Measurements from ENCODE around the gene FBLN5.
A peak's percentile ranks its signal among the peaks of the same experiment; 100 is the strongest.

FBLN5 gene

DNA sequence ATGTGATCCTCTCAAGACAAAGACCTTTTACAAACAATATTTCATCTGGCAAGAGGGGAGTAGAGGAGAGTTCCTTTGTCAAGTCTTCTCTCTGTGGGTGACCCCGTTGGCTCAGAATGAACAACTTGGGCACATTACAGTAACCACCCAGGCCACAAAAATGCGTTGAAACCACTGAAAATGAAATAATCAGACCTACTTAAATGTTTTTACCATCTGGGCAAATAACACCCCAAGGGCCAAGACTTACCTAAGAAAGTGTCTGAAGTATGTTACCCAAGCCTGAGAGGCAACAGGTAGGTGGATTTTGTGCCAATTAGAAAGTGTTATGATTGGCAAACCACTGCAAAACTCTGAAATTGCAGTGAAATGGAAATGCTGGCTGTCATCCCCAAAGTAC, 81.4 kb downstream of the FBLN5 start:
- H2AFZ ChIP-seq (ENCODE audit: low read length), result no peak overlapping the region
- H4K8ac ChIP-seq (ENCODE audit: low read depth, low read length), result no peak overlapping the region
- H2BK120ac ChIP-seq (ENCODE audit: low read depth, low read length), result no peak overlapping the region
- no peak overlapping the region for H3K27ac ChIP-seq (replicated peaks; ENCODE audit: low read length)
- H2BK12ac ChIP-seq (ENCODE audit: low read length), result no peak overlapping the region
- no peak overlapping the region for H2BK15ac ChIP-seq (ENCODE audit: low read length)
- DNase-seq (ENCODE audit: low spot score), result no peak
- H3K9me3 ChIP-seq (replicated peaks in 1 of 2; ENCODE audit: control insufficient read depth in 2 of 2, insufficient read depth in 1 of 2, low read depth in 1 of 2, low read length in 2 of 2), result no peaks in the 10 kb centered on the region
- no peak overlapping the region for H3K4me3 ChIP-seq (ENCODE audit: low read length in 2 of 2)
- H3K4me1 ChIP-seq (ENCODE audit: control insufficient read depth in 2 of 2, insufficient read depth in 1 of 2, low read depth in 1 of 2, low read length in 2 of 2), result no peaks in the 10 kb centered on the region
- no peaks in the 10 kb centered on the region for H3K79me1 ChIP-seq (ENCODE audit: low read depth, low read length)
- no peak overlapping the region for H3K14ac ChIP-seq (ENCODE audit: low read length)
- WGBS, 2 donors (ENCODE audit: extremely low coverage in 2 of 2, insufficient read length in 2 of 2, insufficient replicate concordance in 1 of 2), result no CpG with 5 or more reads among the region's 2 CpGs
- peaks cover 0 to 6% (median 0%) of the 10 kb centered on the region in 3 experiments for H3K27me3 ChIP-seq (ENCODE audit: control insufficient read depth in 3 of 3, insufficient read depth in 3 of 3, low read depth in 1 of 3, low read length in 3 of 3)
- H4K91ac ChIP-seq (ENCODE audit: low read depth, low read length, poor library complexity), result no peak overlapping the region
- no peak overlapping the region for H2AK5ac ChIP-seq (ENCODE audit: low read depth, low read length)
- H3K9ac ChIP-seq (ENCODE audit: low read depth, low read length, poor library complexity), result no peak overlapping the region
- no peak overlapping the region for H3K23ac ChIP-seq (ENCODE audit: low read depth, low read length, poor library complexity)
- H3K4ac ChIP-seq (ENCODE audit: low read length), result no peak overlapping the region
- no peak overlapping the region for H3K4me2 ChIP-seq (ENCODE audit: insufficient read depth, low read length, poor library complexity, severe bottlenecking)
- H2BK5ac ChIP-seq (ENCODE audit: low read length), result no peak overlapping the region
- no peaks in the 10 kb centered on the region for H3K36me3 ChIP-seq (replicated peaks in 1 of 2; ENCODE audit: control insufficient read depth in 2 of 2, insufficient read depth in 2 of 2, low read length in 2 of 2)
- H3K18ac ChIP-seq (ENCODE audit: low read length), result no peak overlapping the region

DNA sequence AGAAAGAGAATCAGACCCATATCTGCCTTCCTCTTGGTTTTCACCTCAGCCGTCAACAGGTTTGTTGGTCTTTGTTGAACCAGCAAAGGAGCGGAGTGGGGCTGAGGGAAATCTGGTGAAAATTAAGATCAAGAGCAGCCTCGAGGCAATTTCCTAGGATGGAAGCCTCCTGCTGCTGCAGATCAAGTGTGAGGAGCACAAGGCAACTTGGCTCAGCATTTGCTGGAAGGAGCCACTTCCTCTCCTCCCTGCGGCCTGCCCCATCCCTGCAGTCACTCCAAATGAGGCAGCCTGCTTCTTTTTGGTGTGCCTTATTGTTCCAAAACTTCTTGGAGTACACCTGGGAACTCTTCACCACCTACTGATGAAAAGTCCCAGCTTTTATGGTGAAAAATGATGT, 85.1 kb downstream of the FBLN5 start:
- Histone ChIP-seq H3K4me3 (ENCODE audit: low read length in 2 of 2) (no peak overlapping the region), H2BK12ac (ENCODE audit: low read length) (no peak overlapping the region), H3K23ac (ENCODE audit: low read depth, low read length, poor library complexity) (no peak overlapping the region), H2BK15ac (ENCODE audit: low read length) (no peak overlapping the region), H4K8ac (ENCODE audit: low read depth, low read length) (peak overlapping the region; percentile 52), H3K36me3 (replicated peaks in 1 of 2; ENCODE audit: control insufficient read depth in 2 of 2, insufficient read depth in 2 of 2, low read length in 2 of 2) (no peaks in the 10 kb centered on the region), H3K9me3 (replicated peaks in 1 of 2; ENCODE audit: control insufficient read depth in 2 of 2, insufficient read depth in 1 of 2, low read depth in 1 of 2, low read length in 2 of 2) (no peaks in the 10 kb centered on the region), H2AFZ (ENCODE audit: low read length) (no peak overlapping the region), H3K27ac (replicated peaks; ENCODE audit: low read length) (no peak overlapping the region), H3K4ac (ENCODE audit: low read length) (no peak overlapping the region), H3K4me1 (ENCODE audit: control insufficient read depth in 2 of 2, insufficient read depth in 1 of 2, low read depth in 1 of 2, low read length in 2 of 2) (no peaks in the 10 kb centered on the region), H3K9ac (ENCODE audit: low read depth, low read length, poor library complexity) (no peak overlapping the region), H2BK120ac (ENCODE audit: low read depth, low read length) (no peak overlapping the region), H2AK5ac (ENCODE audit: low read depth, low read length) (no peak overlapping the region), H3K14ac (ENCODE audit: low read length) (no peak overlapping the region), H3K27me3 (ENCODE audit: control insufficient read depth in 3 of 3, insufficient read depth in 3 of 3, low read depth in 1 of 3, low read length in 3 of 3) (peaks cover 0 to 2% (median 0%) of the 10 kb centered on the region in 3 experiments), H3K18ac (ENCODE audit: low read length) (no peak overlapping the region), H2BK5ac (ENCODE audit: low read length) (no peak overlapping the region), H3K79me1 (ENCODE audit: low read depth, low read length) (no peaks in the 10 kb centered on the region), H4K91ac (ENCODE audit: low read depth, low read length, poor library complexity) (no peak overlapping the region), H3K4me2 (ENCODE audit: insufficient read depth, low read length, poor library complexity, severe bottlenecking) (no peak overlapping the region)
- DNase-seq (ENCODE audit: low spot score), result no peak
- no CpG with 5 or more reads among the region's 4 CpGs for WGBS, 2 donors (ENCODE audit: extremely low coverage in 2 of 2, insufficient read length in 2 of 2, insufficient replicate concordance in 1 of 2)

DNA sequence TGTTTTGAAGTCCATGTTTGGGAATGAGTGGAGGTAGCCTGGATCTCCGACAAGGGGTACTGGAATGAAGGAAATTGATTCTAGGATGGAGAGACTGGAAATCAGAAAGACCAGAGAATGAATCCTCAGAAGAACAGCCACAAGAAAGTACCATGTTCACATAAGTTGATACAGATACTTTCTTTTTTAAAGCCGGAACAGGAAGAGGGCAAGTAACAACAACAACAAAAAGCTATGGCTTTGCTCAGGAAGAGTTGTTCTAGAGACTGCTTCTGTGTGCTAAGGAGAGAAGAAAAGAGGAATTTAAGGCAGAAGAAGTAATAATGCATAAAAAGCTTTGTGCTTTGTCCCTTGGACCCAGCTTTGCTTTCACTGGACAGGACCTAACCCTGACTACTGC, 86.4 kb downstream of the FBLN5 start:
- WGBS, 2 donors (ENCODE audit: extremely low coverage in 2 of 2, insufficient read length in 2 of 2, insufficient replicate concordance in 1 of 2), result no CpG with 5 or more reads among the region's 2 CpGs
- H3K4me3 ChIP-seq (ENCODE audit: low read length in 2 of 2), result no peak overlapping the region
- no peak overlapping the region for H2AK5ac ChIP-seq (ENCODE audit: low read depth, low read length)
- H3K27me3 ChIP-seq (ENCODE audit: control insufficient read depth in 3 of 3, insufficient read depth in 3 of 3, low read depth in 1 of 3, low read length in 3 of 3), result peaks cover 0 to 2% (median 0%) of the 10 kb centered on the region in 3 experiments
- no peaks in the 10 kb centered on the region for H3K9me3 ChIP-seq (replicated peaks in 1 of 2; ENCODE audit: control insufficient read depth in 2 of 2, insufficient read depth in 1 of 2, low read depth in 1 of 2, low read length in 2 of 2)
- no peak overlapping the region for H3K4ac ChIP-seq (ENCODE audit: low read length)
- no peak overlapping the region for H2BK12ac ChIP-seq (ENCODE audit: low read length)
- H3K4me1 ChIP-seq (ENCODE audit: control insufficient read depth in 2 of 2, insufficient read depth in 1 of 2, low read depth in 1 of 2, low read length in 2 of 2), result no peaks in the 10 kb centered on the region
- H2BK15ac ChIP-seq (ENCODE audit: low read length), result no peak overlapping the region
- H2BK5ac ChIP-seq (ENCODE audit: low read length), result no peak overlapping the region
- H4K91ac ChIP-seq (ENCODE audit: low read depth, low read length, poor library complexity), result no peak overlapping the region
- no peak overlapping the region for H2AFZ ChIP-seq (ENCODE audit: low read length)
- H3K4me2 ChIP-seq (ENCODE audit: insufficient read depth, low read length, poor library complexity, severe bottlenecking), result no peak overlapping the region
- no peak overlapping the region for H2BK120ac ChIP-seq (ENCODE audit: low read depth, low read length)
- no peak for DNase-seq (ENCODE audit: low spot score)
- no peak overlapping the region for H4K8ac ChIP-seq (ENCODE audit: low read depth, low read length)
- H3K23ac ChIP-seq (ENCODE audit: low read depth, low read length, poor library complexity), result no peak overlapping the region
- no peaks in the 10 kb centered on the region for H3K36me3 ChIP-seq (replicated peaks in 1 of 2; ENCODE audit: control insufficient read depth in 2 of 2, insufficient read depth in 2 of 2, low read length in 2 of 2)
- no peak overlapping the region for H3K27ac ChIP-seq (replicated peaks; ENCODE audit: low read length)
- no peak overlapping the region for H3K14ac ChIP-seq (ENCODE audit: low read length)
- H3K18ac ChIP-seq (ENCODE audit: low read length), result no peak overlapping the region
- H3K9ac ChIP-seq (ENCODE audit: low read depth, low read length, poor library complexity), result no peak overlapping the region
- no peaks in the 10 kb centered on the region for H3K79me1 ChIP-seq (ENCODE audit: low read depth, low read length)

DNA sequence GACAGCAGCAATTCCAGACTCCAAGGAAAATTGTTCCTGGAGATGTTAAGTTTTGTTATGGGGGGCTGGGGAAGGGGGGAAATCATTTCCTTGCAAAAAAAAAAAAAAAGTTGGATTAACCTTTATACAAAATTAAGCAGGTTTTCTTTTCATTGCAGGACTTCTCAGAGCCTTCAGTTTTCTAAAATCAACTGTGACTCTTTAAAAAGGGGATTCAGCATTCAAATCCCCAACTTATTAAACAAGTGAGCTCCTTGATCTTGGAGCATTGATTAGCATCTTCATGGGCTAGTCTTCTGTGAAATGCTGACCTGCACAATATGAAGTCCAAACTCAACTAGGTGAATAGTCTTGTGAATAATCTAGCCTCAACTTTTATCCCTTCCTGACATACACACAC, 87.3 kb downstream of the FBLN5 start:
- H2AFZ ChIP-seq (ENCODE audit: low read length), result no peak overlapping the region
- H4K8ac ChIP-seq (ENCODE audit: low read depth, low read length), result no peak overlapping the region
- H3K9me3 ChIP-seq (replicated peaks in 1 of 2; ENCODE audit: control insufficient read depth in 2 of 2, insufficient read depth in 1 of 2, low read depth in 1 of 2, low read length in 2 of 2), result no peaks in the 10 kb centered on the region
- H3K27ac ChIP-seq (replicated peaks; ENCODE audit: low read length), result no peak overlapping the region
- H2BK120ac ChIP-seq (ENCODE audit: low read depth, low read length), result no peak overlapping the region
- H2BK5ac ChIP-seq (ENCODE audit: low read length), result no peak overlapping the region
- no peaks in the 10 kb centered on the region for H3K36me3 ChIP-seq (replicated peaks in 1 of 2; ENCODE audit: control insufficient read depth in 2 of 2, insufficient read depth in 2 of 2, low read length in 2 of 2)
- no peaks in the 10 kb centered on the region for H3K4me1 ChIP-seq (ENCODE audit: control insufficient read depth in 2 of 2, insufficient read depth in 1 of 2, low read depth in 1 of 2, low read length in 2 of 2)
- H3K9ac ChIP-seq (ENCODE audit: low read depth, low read length, poor library complexity), result no peak overlapping the region
- no peak overlapping the region for H3K4me2 ChIP-seq (ENCODE audit: insufficient read depth, low read length, poor library complexity, severe bottlenecking)
- H2BK15ac ChIP-seq (ENCODE audit: low read length), result no peak overlapping the region
- H3K18ac ChIP-seq (ENCODE audit: low read length), result no peak overlapping the region
- no peaks in the 10 kb centered on the region for H3K79me1 ChIP-seq (ENCODE audit: low read depth, low read length)
- no peak overlapping the region for H2BK12ac ChIP-seq (ENCODE audit: low read length)
- H2AK5ac ChIP-seq (ENCODE audit: low read depth, low read length), result no peak overlapping the region
- no peak for DNase-seq (ENCODE audit: low spot score)
- H3K27me3 ChIP-seq (ENCODE audit: control insufficient read depth in 3 of 3, insufficient read depth in 3 of 3, low read depth in 1 of 3, low read length in 3 of 3), result peaks cover 0 to 2% (median 0%) of the 10 kb centered on the region in 3 experiments
- H3K4me3 ChIP-seq (ENCODE audit: low read length in 2 of 2), result no peak overlapping the region
- no peak overlapping the region for H4K91ac ChIP-seq (ENCODE audit: low read depth, low read length, poor library complexity)
- no peak overlapping the region for H3K4ac ChIP-seq (ENCODE audit: low read length)
- H3K14ac ChIP-seq (ENCODE audit: low read length), result no peak overlapping the region
- no peak overlapping the region for H3K23ac ChIP-seq (ENCODE audit: low read depth, low read length, poor library complexity)

All from neuronal stem cell (in vitro differentiated cells).